CD14-positive monocyte (primary cell): ENCODE measurements around the gene TCEAL5. TPM values are rescaled to one million over a fixed set of nuclear protein-coding genes. Genes with fewer than 3 reads are reported as not detected.

Experiments used
- DNase-seq, 3 donors: peaks; one replicate each; pipeline ENCODE4 v3.0.0-alpha.2; 2011 to 2022
- H2AFZ ChIP-seq: 2 replicates; pipeline ENCODE4 v1.6.0; 2012; ENCODE audit warnings: mild to moderate bottlenecking, low read depth, low read length, inconsistent platforms; ENCODE audit not compliant: insufficient read depth, poor library complexity, severe bottlenecking
- H3K27ac ChIP-seq, 2 donors: 1 replicate in 1 of 2; 2 replicates in 1 of 2; pipeline ENCODE4 v1.5.1; 2012 to 2013; ENCODE audit warnings: low read length in 2 of 2, control low read depth in 1 of 2, inconsistent platforms in 1 of 2, low read depth in 1 of 2, mild to moderate bottlenecking in 1 of 2
- H3K27me3 ChIP-seq, 2 donors: one replicate each; pipeline versions ENCODE4 v1.6.0 to v1.6.1; 2011 to 2013; ENCODE audit warnings: low read length in 2 of 2; ENCODE audit not compliant: control insufficient read depth in 2 of 2, insufficient read depth in 2 of 2
- H3K36me3 ChIP-seq, 2 donors: replicated peaks in 1 of 2; 1 replicate in 1 of 2; 2 replicates in 1 of 2; pipeline versions ENCODE4 v1.5.1 to v1.6.1; 2012 to 2013; ENCODE audit warnings: low read length in 2 of 2, control low read depth in 1 of 2, inconsistent platforms in 1 of 2, mild to moderate bottlenecking in 1 of 2; ENCODE audit not compliant: insufficient read depth in 2 of 2, control insufficient read depth in 1 of 2
- H3K4me1 ChIP-seq, 2 donors: 1 replicate in 1 of 2; 2 replicates in 1 of 2; pipeline versions ENCODE4 v1.5.1 to v1.6.1; 2012 to 2013; ENCODE audit warnings: low read length in 2 of 2, control low read depth in 1 of 2, inconsistent platforms in 1 of 2, mild to moderate bottlenecking in 1 of 2, moderate library complexity in 1 of 2; ENCODE audit not compliant: insufficient read depth in 2 of 2, control insufficient read depth in 1 of 2
- H3K4me2 ChIP-seq: replicated peaks from 2 replicates; pipeline ENCODE3; 2012; ENCODE audit warnings: low read length, moderate library complexity, mild to moderate bottlenecking; ENCODE audit not compliant: poor library complexity, severe bottlenecking; ENCODE audit errors: extremely low read depth
- H3K4me3 ChIP-seq, 3 experiments: fragments of 200-600 bp in 1 of 3; sonication (generic) in 1 of 3; replicated peaks in 1 of 3; 1 replicate in 2 of 3; 2 replicates in 1 of 3; pipeline ENCODE4 v1.5.1; 2011 to 2013; ENCODE audit warnings: low read length in 3 of 3, mild to moderate bottlenecking in 3 of 3, control low read depth in 2 of 3, low read depth in 2 of 3, inconsistent platforms in 1 of 3, moderate library complexity in 1 of 3
- H3K79me2 ChIP-seq: 2 replicates; pipeline ENCODE4 v1.6.0; 2012; ENCODE audit warnings: mild to moderate bottlenecking, control low read depth, inconsistent platforms, low read length, moderate library complexity; ENCODE audit not compliant: insufficient read depth
- H3K9ac ChIP-seq: 2 replicates; pipeline ENCODE4 v1.6.0; 2017; ENCODE audit warnings: low read length, mild to moderate bottlenecking; ENCODE audit not compliant: insufficient read depth, poor library complexity, severe bottlenecking
- H3K9me3 ChIP-seq, 2 donors: replicated peaks in 1 of 2; 1 replicate in 1 of 2; 2 replicates in 1 of 2; pipeline versions ENCODE4 v1.5.1 to v1.6.1; 2012 to 2013; ENCODE audit warnings: low read length in 2 of 2, control low read depth in 1 of 2; ENCODE audit not compliant: control insufficient read depth in 1 of 2, insufficient read depth in 1 of 2
- H4K20me1 ChIP-seq: 2 replicates; pipeline ENCODE4 v1.6.0; 2012; ENCODE audit warnings: mild to moderate bottlenecking, low read length, control low read depth, moderate library complexity; ENCODE audit not compliant: insufficient read depth
- H3K27ac Mint-ChIP-seq, 7 donors: one replicate each; pipeline ENCODE4 v1.8.0; 2020; ENCODE audit warnings: mild to moderate bottlenecking in 7 of 7, mixed read lengths in 7 of 7, moderate library complexity in 6 of 7, inconsistent platforms in 2 of 7
- H3K27me3 Mint-ChIP-seq, 3 donors: one replicate each; pipeline ENCODE4 v1.8.0; 2021 to 2022; ENCODE audit warnings: low read depth in 3 of 3, mild to moderate bottlenecking in 3 of 3, mixed read lengths in 3 of 3, moderate library complexity in 3 of 3, inconsistent platforms in 1 of 3
- H3K36me3 Mint-ChIP-seq, 2 donors: one replicate each; pipeline ENCODE4 v1.8.0; 2020; ENCODE audit warnings: mixed read lengths in 2 of 2, inconsistent platforms in 1 of 2, mild to moderate bottlenecking in 1 of 2
- H3K4me1 Mint-ChIP-seq: one replicate; pipeline ENCODE4 v1.8.0; 2020; ENCODE audit warnings: mild to moderate bottlenecking, mixed read lengths
- H3K4me3 Mint-ChIP-seq, 2 donors: one replicate each; pipeline ENCODE4 v1.8.0; 2020; ENCODE audit warnings: mild to moderate bottlenecking in 2 of 2, mixed read lengths in 2 of 2, moderate library complexity in 1 of 2
- H3K9me3 Mint-ChIP-seq, 7 donors: one replicate each; pipeline ENCODE4 v1.8.0; 2020 to 2022; ENCODE audit warnings: mixed read lengths in 7 of 7, mild to moderate bottlenecking in 6 of 7, moderate library complexity in 6 of 7, inconsistent platforms in 2 of 7
- CTCF ChIP-seq: fragments of 200-600 bp; IDR thresholded peaks from one replicate; pipeline ENCODE4 v1.8.0; 2022; ENCODE audit warnings: antibody characterized with exemption, mild to moderate bottlenecking
- WGBS: methylation state at CpG from one replicate; pipeline ENCODE4 v1.1.5; 2013; ENCODE audit warnings: missing lambda C conversion rate; ENCODE audit not compliant: insufficient coverage; 5-methylcytosine and 5-hydroxymethylcytosine counted together
- intact Hi-C, 2 donors: fragments of 100-400 bp; cut with micrococcal nuclease; formaldehyde crosslinking; loops; one replicate each; pipeline versions ENCODE4 v1.15.0 to v1.15.1; 2023
- polyA plus RNA-seq, 3 donors: library from polyadenylated mRNA; depleted of rRNA in 1 of 3; unstranded in 2 of 3; stranded (reverse) in 1 of 3; fragments of 300-500 nt in 2 of 3; fragments of >200 nt in 1 of 3; fragmentation: Illumina TruSeq in 2 of 3; gene quantifications; 1 replicate in 2 of 3; 2 replicates in 1 of 3; pipeline ENCODE4 v1.2.3, GENCODE V29; 2012 to 2021

Gene TCEAL5
- polyA plus RNA-seq, 3 donors = not detected

DNA sequence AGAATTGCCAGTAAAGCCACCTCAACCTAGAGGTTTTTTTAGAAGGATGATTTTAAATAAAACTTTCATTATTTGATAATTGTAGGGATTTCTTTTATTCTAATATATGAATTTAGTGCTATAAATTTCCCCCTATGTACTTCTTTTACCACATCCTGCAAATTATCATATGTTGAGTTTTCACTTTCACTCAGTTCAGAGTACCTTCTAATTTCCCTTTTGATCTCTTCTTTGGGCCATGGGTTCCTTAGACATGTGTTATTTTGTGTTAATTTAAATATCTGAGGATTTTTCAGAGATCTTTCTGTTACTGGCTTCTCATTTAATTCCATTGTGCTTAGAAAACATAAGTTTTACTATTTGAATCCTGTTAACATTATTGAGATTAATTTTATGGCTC lies 28.2 kb upstream of the TCEAL5 start:
- H3K9me3 Mint-ChIP-seq = peaks cover 0 to 1% (median 0%) of the 10 kb centered on the region in 7 donors
- no peak overlapping the region for H3K9ac ChIP-seq
- intact Hi-C loops = no loop called here

DNA sequence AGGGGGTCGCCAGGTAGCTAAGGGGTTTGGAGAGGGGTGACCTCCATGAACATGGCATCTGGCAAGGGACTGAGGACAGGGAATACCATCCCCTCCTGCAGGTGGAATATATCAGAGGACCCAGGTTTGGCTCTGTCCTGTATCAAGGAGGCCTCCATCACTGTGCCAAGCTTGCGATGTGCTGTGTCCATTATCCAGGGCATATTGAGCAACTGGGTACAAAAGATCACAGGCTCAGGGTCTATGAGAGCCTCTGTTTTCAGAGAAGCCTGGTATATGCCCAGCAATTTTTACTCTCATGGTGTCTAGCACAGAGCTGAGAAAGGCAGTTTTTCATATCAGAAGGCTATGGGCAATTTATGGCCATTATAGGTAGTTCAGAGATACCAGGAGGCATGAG lies 16.6 kb upstream of the TCEAL5 start:
- Mint-ChIP-seq H3K27me3 (peaks cover 0 to 7% (median 0%) of the 10 kb centered on the region in 3 donors), H3K4me3 (no peak overlapping the region), H3K4me1 (no peaks in the 10 kb centered on the region), H3K36me3 (no peaks in the 10 kb centered on the region), H3K9me3 (peaks cover 0 to 8% (median 0%) of the 10 kb centered on the region in 7 donors), H3K27ac (no peak overlapping the region)
- Histone ChIP-seq H3K4me2 (no peak overlapping the region), H3K79me2 (no peaks in the 10 kb centered on the region), H3K36me3 (no peaks in the 10 kb centered on the region), H3K27me3 (no peaks in the 10 kb centered on the region), H3K9ac (no peak overlapping the region), H3K27ac (no peak overlapping the region), H2AFZ (no peak overlapping the region), H3K4me1 (no peaks in the 10 kb centered on the region), H4K20me1 (no peaks in the 10 kb centered on the region), H3K4me3 (no peak overlapping the region), H3K9me3 (peaks cover 0 to 5% of the 10 kb centered on the region in 2 donors)
- no peak for TF ChIP-seq CTCF
- intact Hi-C loops = no loop called here
- DNase-seq = no peak
- 100% methylated on average over 1 of the region's 2 CpGs for WGBS

More for the DNA sequence above, 28.2 kb upstream of the TCEAL5 start:
- Histone ChIP-seq H3K4me1 (no peaks in the 10 kb centered on the region), H3K36me3 (no peaks in the 10 kb centered on the region), H3K9me3 (no peaks in the 10 kb centered on the region), H3K79me2 (no peaks in the 10 kb centered on the region), H3K4me2 (no peak overlapping the region), H3K27me3 (peaks cover under 1 to 2% of the 10 kb centered on the region in 2 donors), H3K27ac (no peak overlapping the region), H3K4me3 (no peak overlapping the region), H4K20me1 (no peaks in the 10 kb centered on the region), H2AFZ (no peak overlapping the region)
- Mint-ChIP-seq H3K27ac (no peak overlapping the region), H3K36me3 (no peaks in the 10 kb centered on the region), H3K27me3 (peaks cover 0 to 5% (median 3%) of the 10 kb centered on the region in 3 donors), H3K4me1 (no peaks in the 10 kb centered on the region), H3K4me3 (no peak overlapping the region)
- no peak for TF ChIP-seq CTCF
- no peak for DNase-seq
